ENCODE results near the gene PZP. TPM values are rescaled to one million over a fixed set of nuclear protein-coding genes. Genes with fewer than 3 reads are reported as not detected.
A peak's percentile ranks its signal among the peaks of the same experiment; 100 is the strongest.

The PZP gene
- total and polyA plus RNA-seq, 2 of the 13 experiments (the other 11 are each of a cell fraction or from before 2014, with no cell fraction given) = 0.07 to 0.89 TPM

GRCh38 chr12:9122091-9122609 lies 86.0 kb downstream of the PZP start (continued):
- TF ChIP-seq NR2F1 (CRISPR knock-in tag; IDR thresholded peaks at IDR 0.05) = peak; percentile 84 to 96
- no peak for TF ChIP-seq MLLT10 (CRISPR knock-in tag; IDR thresholded peaks at IDR 0.05)
- TF ChIP-seq ELF4 (CRISPR knock-in tag; IDR thresholded peaks at IDR 0.05; ENCODE audit: borderline replicate concordance) = no peak
- no peak for TF ChIP-seq CEBPZ (IDR thresholded peaks at IDR 0.05; ENCODE audit: low read length)
- 0 out of 2 replicates have a peak, but pooled peaks have one; percentile 32 for TF ChIP-seq NAIF1 (CRISPR knock-in tag; IDR thresholded peaks at IDR 0.05; ENCODE audit: borderline replicate concordance)
- TF ChIP-seq ZEB1 (IDR thresholded peaks at IDR 0.05; ENCODE audit: insufficient replicate concordance, low read depth) = no peak
- no peak for TF ChIP-seq ZBTB8A (CRISPR knock-in tag; IDR thresholded peaks at IDR 0.05; ENCODE audit: borderline replicate concordance, low read depth)
- no peak for TF ChIP-seq ZNF121 (CRISPR knock-in tag; IDR thresholded peaks at IDR 0.05)
- TF ChIP-seq NCOA2 (CRISPR knock-in tag; IDR thresholded peaks at IDR 0.05) = peak; percentile 100
- TF ChIP-seq FIP1L1 (IDR thresholded peaks at IDR 0.05; ENCODE audit: borderline replicate concordance, insufficient read depth, low read depth, low read length) = no peak
- peak; percentile 44; the same call in 1 of the 2 replicates for TF ChIP-seq ZNF12 (CRISPR knock-in tag; IDR thresholded peaks at IDR 0.05)
- no peak for TF ChIP-seq HDAC6 (IDR thresholded peaks at IDR 0.05; ENCODE audit: low read depth, low read length)
- no peak for TF ChIP-seq IRX3 (CRISPR knock-in tag; IDR thresholded peaks at IDR 0.05; ENCODE audit: borderline replicate concordance, low read depth)
- TF ChIP-seq PHF21A (CRISPR knock-in tag; IDR thresholded peaks at IDR 0.05) = peak; percentile 73
- TF ChIP-seq IRF1 (CRISPR knock-in tag; IDR thresholded peaks at IDR 0.05; ENCODE audit: low read depth) = no peak
- no peak for TF ChIP-seq AGO1 (IDR thresholded peaks at IDR 0.05; ENCODE audit: low read depth, low read length, poor library complexity, severe bottlenecking)
- TF ChIP-seq ZNF501 (CRISPR knock-in tag; IDR thresholded peaks at IDR 0.05) = no peak
- TF ChIP-seq AKAP8 (CRISPR knock-in tag; IDR thresholded peaks at IDR 0.05) = no peak
- no peak for TF ChIP-seq FLYWCH1 (CRISPR knock-in tag; IDR thresholded peaks at IDR 0.05)
- TF ChIP-seq SRY (CRISPR knock-in tag; IDR thresholded peaks at IDR 0.05) = no peak
- TF ChIP-seq MEF2D (CRISPR knock-in tag; IDR thresholded peaks at IDR 0.05) = peak; percentile 99
- peak; percentile 25; the same call in 1 of the 2 replicates for TF ChIP-seq ELF1 (CRISPR knock-in tag; IDR thresholded peaks at IDR 0.05)
- no peak for TF ChIP-seq ZC3H4 (CRISPR knock-in tag; IDR thresholded peaks at IDR 0.05; ENCODE audit: borderline replicate concordance)
- no peak for TF ChIP-seq ZNF260 (CRISPR knock-in tag; IDR thresholded peaks at IDR 0.05; ENCODE audit: borderline replicate concordance, low read depth)
- no peak for TF ChIP-seq ZNF615 (CRISPR knock-in tag; IDR thresholded peaks at IDR 0.05; ENCODE audit: borderline replicate concordance)
- peak; percentile 47; the same call in 1 of the 2 replicates for TF ChIP-seq MYPOP (CRISPR knock-in tag; IDR thresholded peaks at IDR 0.05)
- no peak for TF ChIP-seq MAFF (IDR thresholded peaks at IDR 0.05; ENCODE audit: low read depth, low read length)
